GM19099 (cell line): ENCODE measurements around the gene TH.

Experiments used
- POLR2A ChIP-seq: IDR thresholded peaks from 3 replicates; pipeline ENCODE4 v1.6.1; 2011; ENCODE audit warnings: low read depth; ENCODE audit not compliant: insufficient read length; ENCODE audit errors: extremely low read depth

Gene TH

DNA sequence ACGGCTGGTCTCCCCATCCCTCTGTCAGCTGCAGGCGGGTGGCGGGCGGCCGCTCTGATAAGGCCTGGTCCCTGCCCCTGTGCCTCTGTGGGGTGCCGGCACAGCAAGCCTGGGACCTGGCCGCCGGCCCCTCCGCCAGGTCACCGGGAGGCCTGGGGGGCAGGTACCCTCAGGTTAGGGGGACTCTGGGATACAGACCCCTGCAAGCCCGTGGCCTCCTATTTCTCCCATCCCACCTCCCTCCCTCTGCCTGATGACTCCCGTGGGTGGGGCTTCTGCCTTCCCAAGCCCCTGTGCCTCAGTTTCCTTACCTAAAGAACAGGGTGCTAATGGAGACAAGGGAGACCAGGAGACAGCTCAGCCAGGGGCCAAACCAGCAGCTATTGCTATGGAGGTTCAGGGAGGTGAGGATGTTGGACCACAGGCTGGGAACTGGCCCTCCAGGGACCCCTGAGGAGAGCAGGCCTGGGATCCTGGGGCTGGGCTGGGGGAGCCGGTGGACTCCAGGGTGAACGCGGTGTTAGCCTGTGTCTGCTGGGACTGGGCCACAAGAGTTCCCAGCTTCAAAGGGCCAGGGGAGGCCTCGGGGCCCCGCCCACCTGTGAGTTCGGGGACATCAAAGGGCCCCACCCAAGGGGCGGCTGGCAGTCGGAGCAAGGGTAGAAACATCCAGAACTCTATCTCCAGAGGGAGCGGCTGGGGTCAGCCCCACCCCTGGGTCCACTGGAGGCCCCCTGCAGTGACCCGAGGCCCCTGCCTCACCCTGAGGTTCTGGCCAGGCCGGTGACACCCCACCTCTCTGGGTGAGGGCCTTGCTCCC, 32.0 kb upstream of the TH start:
- no peak for TF ChIP-seq POLR2A

DNA sequence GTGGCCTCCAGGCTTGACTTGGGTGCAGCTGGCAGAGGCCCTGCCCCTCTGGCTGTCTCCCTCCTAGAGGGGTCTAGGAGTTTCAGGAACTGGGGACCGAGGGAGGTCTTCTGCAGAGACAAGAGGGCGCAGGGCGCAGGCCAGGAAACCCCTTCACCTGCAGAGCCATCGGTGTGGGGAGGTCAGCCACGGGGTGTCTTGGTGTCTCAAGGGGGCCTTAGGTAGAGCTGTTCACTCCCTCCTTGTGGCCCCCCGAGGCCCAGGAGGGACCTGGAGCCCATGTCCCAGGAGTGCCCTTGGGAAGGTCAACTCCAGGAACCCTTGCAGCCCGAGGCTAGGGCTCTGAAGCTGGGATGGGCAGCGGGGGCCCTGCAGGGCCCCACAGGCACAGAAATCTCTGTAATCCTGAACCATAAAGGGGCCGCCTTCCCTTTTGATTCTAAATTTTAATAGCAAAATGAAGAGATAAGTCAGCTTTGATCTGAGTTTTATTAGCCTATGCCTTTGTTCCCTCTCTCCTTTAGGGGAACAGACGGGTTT, 31.4 kb upstream of the TH start:
- no peak for TF ChIP-seq POLR2A

DNA sequence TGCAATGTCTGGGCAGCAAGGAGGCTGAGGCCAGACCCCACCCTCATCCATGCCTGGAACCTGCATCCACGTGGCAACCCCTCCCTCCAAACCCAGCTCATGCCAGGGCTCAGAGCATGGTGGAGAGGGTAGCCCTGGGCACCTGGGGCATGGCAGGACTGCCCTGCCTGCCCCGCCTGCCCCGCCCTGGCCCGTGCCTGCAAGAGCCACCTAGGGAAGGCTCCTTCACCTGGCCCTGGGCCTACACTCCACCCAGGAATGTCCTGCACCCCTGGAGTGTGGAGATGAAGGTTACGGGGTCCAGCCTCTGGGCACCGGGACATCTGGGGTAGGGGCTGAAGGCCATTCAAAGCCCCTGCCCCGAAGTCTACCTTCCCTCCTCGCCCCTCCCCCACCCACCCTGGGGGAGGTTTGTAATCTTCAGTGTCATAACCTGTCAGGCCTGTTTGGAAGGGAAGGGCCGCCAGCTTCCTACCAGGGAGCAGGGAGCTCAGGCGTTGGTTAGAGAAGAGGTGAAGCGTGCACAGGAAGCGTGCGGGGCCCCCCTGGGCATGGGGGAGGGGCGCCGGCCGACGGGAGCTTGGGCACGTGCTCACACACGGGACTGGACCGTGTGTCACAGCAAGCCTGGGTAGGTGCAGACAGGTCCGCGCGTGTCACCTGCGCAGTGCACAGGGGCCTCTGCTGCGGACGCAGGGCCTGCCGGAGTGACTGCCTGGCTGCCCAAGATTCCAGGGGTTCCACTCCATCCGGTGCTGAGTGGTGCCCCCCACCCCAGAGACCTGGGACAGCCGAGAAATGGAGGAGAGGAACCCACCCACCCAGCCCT, 30.7 kb upstream of the TH start:
- no peak for TF ChIP-seq POLR2A

DNA sequence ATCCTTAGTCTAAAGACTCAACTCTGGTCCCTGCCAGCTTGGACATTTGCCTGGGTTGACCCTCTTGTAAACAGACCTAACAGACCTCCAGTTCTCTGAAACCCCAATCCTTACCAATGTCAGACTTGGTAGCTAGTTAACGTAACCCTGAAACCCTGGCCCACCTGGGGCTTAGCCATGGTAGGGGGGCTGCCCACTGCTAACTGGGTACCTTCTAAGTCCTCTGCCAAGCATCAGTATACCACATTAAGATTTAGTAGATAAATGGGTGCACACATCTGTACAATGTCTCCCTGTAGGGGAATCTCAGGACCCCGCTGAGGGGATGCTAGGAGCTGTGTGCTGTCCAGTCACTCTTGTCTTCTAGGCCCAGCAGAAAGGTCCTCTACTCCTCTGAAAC, 29.9 kb upstream of the TH start:
- TF ChIP-seq POLR2A = no peak

DNA sequence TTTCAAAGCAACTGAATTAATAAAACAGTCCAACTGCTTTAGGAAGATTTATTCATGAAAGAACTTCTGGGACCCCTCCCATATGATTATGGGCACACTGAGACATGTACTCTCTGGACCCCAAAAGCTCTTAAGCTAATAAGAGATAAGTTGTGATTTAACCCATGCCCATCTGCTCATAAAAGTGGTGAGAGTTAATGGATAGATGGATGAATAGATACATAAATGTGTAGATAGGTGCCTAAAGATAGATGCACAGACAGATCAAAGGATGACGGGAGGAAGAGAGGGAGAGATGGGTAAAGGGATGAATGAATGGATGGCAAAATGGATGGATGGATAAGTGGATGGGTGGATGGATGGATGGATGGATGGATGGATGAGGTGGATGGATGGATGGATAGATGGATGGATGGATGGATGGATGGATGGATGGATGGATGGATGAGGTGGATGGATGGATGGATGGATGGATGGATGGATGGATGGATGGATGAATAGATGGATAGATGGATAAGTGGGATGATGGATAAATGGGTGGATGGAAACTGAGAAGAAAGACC, 29.4 kb upstream of the TH start:
- no peak for TF ChIP-seq POLR2A

DNA sequence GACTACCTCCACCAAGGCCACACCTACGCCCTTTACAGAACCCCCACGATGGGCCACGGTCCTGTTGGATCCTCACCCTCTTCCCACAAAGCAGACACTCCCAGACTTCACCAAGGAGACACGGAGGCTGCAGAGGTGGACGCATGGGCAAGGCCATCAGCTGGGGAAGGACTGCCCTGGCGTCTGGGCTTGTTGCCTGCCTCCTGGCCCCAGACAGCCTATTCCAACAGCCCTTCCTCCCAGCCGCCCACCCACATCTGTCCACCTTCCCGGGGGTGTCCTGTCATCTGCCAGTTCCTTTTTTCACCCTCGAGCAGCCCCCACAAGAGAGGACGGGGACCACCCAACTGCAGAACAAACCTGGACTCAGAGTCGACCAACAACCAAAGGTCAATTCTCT, 28.9 kb upstream of the TH start:
- no peak for TF ChIP-seq POLR2A

DNA sequence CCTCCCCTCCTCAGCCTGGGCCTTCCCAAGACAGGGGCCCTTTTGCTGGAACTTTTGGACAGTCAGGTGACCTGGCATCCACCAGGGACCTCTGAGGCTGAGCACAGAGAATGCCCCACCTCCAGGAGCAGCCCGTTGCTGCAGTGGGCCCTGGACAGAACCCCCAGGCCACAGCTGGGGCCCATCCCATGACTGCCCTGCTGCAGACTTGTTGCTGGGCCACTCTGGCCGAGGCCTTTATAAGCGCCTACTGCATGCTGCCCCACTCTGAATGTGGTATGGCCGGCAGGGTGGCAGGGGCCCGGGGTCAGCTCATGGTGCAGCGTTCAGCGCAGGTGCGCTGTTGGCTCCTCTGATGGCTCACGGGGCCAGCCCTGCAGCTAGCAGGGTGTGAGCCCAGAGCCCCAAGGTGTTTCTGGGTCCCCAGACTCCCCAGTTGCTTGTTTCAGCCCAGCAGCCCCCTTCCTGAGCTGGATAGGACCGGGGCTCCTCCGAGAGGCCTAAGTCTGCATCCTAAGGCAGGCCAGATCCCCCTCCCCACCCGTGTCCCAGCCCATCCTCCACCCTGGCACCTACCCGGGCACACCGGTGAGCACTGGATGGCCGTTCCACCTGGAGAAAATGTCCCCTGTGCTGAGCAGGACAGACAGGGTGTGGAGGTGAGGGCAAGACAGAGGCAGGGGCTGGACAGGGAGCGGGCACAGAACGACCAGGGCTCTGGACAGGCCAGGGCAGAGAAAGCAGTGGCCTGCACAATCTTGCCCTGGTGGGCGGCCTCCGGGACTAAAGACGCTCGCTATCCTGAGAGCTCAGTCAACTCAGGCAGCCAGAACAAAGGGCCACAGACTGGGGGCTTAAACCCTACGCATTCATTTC, 28.1 kb upstream of the TH start:
- no peak for TF ChIP-seq POLR2A

DNA sequence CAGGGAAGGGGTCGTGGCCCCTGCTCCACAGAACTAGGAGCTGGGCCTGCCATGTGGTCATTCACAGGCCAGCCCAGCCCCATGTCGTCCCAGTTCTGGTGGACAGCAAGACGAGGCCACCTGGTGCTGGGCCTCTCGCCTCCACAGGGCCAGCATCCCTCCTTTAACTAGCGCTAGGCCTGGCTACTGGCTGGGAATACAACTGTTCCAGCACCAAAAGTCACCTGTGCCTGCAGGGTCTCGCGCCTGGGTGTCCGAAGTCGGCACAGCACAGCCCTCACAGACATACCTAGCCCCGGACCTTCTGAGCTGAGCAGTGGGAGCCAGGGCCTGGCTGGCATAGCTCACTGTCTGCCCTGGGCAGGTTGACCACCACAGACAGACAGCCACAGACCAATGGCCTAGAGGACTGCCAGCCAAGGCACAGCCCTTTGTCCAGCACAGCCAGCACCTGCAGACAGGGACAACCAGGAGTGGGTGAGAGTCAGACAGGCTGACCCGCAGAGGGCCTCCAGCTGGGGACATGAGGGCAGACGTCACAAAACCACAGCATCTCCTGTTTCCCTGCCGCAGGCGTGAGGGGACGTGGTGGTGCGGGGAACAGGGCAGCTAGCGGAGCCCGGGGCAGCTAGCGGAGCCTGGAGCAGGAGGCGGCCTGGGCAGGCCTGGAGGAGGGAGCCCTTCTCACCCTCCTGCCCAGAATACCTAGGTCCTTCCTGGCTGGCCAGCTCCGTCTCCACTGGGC, 27.2 kb upstream of the TH start:
- no peak for TF ChIP-seq POLR2A

DNA sequence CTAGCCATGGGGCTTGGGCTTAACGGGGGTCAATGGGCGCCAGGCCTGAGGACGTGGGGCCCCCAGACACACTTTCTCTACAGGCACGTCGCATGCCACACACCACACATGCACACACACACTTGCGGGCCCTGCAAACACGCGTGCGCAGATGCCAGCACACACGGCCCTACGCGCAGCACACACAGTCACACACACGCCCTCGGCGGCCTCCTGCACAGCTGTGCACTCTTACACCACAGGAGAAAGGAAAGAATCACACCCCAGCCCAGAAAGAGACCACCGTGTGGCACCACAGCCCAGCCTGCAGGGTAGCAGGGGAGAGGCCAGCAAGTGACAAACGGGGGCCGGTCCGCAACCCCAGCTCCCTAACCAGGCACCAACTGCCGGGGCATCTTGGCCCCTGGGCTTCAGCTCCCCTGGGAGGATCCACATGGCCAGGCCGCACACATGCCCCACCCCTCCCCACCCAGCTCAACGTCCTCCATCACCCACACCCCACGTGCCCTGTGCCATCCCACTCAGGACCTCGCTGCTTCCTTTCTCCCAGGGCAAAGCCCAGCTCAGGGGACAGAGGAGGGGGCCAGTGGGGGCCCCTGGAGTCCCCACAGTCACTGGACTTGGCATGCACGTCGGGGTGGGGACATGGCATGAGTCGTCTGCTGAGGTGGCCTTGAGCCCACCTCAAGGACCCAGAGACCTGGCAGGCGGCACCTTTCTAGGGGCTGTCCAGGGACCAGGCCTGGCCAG, 26.3 kb upstream of the TH start:
- TF ChIP-seq POLR2A = no peak

DNA sequence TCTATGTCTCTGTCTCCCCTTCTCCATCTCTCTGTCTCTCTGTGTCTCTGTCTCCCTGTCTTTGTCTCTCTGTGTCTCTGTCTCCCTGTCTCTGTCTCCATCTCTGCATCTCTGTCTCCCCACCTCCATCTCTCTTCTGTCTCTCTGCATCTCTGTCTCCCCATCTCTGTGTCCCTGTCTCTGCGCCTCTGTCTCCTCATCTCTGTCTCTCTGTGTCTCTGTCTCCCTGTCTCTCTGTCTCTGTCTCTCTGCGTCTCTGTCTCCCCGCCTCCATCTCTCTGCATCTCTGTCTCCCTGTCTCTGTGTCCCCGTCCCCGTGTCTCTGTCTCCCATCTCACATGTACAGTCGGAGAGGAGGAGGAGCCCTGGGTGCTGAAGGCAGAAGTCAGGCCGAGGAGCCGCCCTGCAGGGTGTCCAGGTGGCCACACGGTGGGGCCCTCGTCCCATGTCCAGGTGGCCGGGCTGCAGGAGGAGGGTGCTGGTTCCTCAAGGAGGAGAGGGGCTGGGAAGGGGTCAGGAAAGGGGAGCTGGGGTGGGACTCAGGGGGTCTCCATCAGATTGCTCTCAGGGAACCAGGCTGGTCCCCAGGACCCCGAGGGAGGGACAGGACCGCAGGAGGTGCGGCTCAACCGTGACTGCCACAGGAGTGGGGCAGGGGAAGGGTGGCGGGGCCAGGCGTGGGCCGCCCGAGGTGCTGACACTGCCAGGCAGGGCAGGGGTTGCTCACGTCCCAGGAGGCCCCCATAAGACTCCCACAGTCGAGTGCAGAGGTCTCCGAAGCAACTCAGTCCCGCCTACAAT, 25.6 kb upstream of the TH start:
- TF ChIP-seq POLR2A = no peak

DNA sequence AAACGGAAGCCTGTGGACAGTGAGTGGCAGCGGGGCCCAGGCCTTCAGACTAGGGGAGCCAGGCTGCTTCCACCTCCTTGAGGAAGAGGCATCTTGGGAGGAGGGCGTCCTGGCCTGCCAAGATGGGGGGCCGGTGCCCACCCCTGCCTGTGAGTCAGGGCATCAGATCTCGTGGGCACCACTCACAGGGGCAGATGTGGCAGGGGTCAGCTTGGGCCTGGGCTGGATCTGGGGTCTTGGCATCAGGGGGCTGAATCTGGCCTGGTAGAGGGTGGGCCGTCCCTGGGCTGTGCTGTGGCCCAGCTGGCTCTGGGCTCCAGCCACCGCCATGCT, 24.1 kb upstream of the TH start:
- TF ChIP-seq POLR2A = no peak

DNA sequence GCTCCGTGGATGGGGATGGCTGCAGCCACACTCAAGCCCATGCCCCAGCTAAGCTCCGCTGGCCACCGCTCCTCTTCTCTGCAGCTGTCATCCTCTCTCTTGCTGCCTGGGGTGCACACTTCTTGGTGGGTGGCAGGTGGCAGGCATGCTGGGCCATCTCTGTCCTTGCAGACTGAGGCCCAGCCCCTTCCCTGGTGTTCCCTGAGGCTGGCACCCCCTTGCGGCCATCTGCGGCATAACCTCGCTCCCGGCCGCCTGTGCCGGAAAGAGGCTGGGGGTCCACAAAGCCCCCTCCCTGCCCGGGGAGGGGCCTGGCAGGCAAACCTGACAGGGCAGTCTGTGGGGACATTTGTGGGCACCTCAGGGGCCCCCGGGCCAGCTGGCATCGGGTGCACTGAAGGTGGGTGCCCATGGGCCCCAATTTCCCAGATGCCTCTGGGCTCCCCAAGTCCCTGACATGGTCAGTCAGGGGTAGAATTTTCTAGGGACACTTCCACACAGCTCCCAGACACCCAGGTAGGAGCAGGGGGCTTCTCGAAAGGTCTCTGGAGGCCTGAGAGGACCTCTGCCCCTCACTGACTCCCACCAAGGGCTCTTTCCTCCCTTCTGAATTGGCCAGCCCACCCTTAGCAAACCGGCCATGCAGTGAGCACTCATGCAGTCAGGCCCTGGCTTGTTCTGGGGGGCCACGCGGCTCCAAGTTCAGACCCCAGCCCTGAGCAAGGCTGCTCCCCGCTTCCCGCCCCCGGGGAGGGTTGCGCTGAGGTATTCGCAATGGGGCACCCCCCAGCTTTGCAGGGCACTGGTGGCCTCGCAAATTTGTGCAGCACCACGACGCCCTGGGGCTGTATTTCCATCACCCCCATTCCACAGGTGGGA, 23.5 kb upstream of the TH start:
- TF ChIP-seq POLR2A = no peak
